ENCODE data around the gene USP24.
"Not testable (repeated sequence)": the region's sequence is repeated elsewhere in the genome, so short reads cannot be mapped to it uniquely, and the experiment has no call there.

Gene USP24

DNA sequence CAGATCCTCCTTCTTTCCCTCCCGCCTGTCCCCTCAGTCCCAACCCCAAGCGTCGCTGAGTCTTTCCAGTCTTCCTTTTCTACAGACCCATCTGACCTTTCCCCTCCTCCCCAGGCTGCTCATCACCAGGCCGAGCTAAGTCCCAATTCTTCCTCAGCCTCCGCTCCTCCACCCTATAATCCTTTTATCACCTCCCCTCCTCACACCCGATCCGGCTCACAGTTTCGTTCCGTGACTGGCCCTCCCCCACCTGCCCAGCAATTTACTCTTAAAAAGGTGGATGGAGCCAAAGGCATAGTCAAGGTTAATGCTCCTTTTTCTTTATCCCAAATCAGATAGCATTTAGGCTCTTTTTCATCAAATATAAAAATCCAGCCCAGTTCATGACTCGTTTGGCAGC lies 191.0 kb downstream of the USP24 start:
- DNase-seq: not testable (repeated sequence)

DNA sequence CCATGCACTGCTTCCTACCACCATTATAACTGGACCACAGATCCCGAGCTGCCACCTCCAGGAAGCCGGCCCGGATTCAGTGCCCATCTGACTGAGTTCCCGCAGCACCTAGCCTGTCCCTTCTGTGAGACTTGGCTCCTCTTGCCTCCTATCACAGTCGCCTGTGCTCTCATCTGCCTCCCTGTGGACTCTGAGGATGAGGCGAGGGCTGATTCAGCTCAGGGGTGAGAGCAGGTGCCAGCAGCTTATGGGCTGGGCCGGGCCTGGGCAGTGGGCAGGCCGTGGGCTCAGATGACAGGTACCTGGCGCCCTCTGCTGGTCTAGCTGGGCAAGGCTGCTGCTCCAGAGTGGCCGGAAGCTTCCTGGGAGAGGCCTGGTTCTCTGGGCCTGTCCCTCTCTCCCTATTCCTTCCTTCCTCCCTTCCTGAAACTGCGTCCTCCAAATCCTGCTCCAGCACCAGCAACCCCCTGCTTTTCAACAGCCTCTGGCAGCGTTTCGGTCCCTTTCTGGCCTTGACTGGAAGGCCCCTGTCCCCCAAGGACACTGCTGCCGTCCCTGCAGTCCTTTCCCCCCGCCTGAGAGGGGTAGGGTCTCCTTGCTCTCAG lies 193.1 kb downstream of the USP24 start:
- peak; percentile 87 for DNase-seq

DNA sequence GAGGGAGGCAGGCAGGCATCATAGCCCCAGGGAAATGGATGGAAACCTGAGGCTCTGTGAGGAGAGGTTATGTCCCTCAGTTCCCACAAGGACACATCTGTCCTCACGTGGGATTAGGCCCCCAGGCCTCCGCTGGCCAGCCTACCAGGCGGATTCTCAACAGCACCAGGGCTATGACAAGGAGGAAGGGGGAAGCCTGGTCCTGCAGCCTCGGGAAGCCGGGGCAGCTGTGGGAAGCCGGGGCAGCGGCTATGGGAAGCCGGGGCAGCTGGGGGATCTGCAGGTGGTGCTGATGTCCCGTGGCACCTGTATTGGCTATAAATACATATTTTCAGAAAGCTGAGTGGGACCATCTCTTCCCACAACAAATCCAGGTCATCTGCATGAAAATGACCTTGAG lies 196.8 kb downstream of the USP24 start:
- no peak for DNase-seq
